GM11168 (cell line): ENCODE results near the gene BCL11A.

ENCODE experiments used
- in situ Hi-C: fragments of 300-500 bp; cut with MboI; formaldehyde crosslinking; loops from one replicate; pipeline ENCODE4 v1.12.0; 2022; ENCODE audit warnings: low sequenced_read_pairs; ENCODE audit not compliant: unreplicated experiment

Gene BCL11A

DNA sequence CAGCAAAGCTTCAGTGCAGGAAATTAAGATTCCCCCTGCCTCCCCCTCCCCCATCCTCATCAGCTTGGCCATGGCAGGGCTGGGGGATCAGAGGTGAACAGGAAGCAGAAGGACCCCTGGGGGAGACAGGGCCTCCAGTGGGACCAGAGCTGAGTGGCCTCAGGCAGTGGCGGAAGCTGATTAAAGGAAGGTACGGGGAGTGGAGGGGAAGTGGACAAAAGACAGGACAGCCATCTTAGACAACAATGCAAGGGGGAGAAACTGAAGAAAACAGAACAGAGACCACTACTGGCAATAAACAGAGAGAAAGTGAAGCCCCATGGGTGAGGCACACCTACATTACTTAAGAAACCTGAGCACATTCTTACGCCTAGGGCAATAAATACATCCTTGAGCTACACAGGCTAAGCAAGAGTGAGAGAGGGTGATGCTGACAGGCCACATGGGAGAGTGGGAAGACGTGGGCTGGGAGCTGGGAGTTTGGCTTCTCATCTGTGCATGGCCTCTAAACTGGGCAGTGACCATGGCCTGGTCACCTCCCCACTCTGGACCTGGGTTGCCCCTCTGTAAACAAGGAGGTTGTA, 59.6 kb downstream of the BCL11A start:
- in situ Hi-C loops: no loop called here

- in situ Hi-C loops: no loop called here
These were observed 60.9 kb downstream of the BCL11A start for GRCh38 chr2:60492548-60492947.

DNA sequence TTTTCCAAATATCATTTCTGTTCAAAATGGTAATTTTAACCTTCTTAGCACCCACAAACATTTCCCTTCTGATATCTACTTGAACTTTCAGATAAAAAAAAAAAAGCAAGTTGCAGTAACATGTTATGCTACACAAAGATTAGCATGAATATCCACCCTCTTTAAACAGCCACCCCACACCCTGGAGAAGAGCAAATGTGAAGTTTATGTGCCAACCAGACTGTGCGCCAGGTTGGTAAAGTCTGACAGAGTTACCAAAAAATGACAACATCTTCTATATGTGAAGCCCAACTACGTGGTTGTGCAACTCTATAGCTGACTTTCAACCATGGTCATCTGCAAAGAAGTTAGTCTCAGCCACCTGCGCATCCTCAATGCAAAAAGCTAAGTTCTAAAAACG, 62.6 kb downstream of the BCL11A start:
- in situ Hi-C loops: no loop called here

DNA sequence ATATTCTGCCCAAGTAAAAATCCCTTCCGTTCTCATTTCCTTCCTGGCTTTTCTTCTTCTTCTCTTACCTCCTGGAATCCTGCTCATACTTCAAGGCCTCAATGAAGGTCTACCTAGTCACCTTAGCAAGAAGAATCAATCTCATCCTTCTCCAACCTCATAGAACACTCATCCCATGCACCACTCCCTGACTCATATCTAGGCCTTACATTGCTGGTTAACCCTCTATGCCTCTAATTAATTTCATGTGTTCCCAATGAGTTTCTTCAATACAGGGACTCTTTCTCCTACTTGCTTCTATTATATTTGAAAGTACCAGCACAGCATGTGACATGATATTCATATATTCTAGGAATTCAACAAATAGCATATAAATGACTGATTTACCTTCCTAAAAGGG, 63.0 kb downstream of the BCL11A start:
- in situ Hi-C loops: no loop called here

GRCh38 chr2:60489289-60489688, 64.2 kb downstream of the BCL11A start:
- in situ Hi-C loops: no loop called here

DNA sequence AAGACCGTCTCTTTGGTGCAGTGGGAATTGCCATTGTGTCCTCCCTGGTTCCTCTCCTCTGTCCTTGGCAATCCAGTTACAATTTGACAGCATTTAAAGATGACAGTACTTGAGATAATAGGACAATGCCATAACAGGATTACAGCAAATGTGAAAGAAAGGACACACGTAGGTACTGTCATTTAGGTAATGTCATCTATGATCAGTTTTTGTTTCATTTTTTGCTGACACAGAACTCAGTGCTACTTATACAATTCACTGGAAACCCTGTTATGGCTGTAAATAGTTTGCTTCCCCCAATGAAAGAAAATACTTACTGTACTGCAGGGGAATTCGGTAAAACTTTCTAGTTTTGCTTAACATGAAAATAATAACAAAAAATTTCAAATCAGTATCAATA, 65.2 kb downstream of the BCL11A start:
- in situ Hi-C loops: no loop called here

GRCh38 chr2:60487174-60487573, 66.3 kb downstream of the BCL11A start:
- in situ Hi-C loops: no loop called here

GRCh38 chr2:60486551-60486950, 66.9 kb downstream of the BCL11A start:
- in situ Hi-C loops: no loop called here

DNA sequence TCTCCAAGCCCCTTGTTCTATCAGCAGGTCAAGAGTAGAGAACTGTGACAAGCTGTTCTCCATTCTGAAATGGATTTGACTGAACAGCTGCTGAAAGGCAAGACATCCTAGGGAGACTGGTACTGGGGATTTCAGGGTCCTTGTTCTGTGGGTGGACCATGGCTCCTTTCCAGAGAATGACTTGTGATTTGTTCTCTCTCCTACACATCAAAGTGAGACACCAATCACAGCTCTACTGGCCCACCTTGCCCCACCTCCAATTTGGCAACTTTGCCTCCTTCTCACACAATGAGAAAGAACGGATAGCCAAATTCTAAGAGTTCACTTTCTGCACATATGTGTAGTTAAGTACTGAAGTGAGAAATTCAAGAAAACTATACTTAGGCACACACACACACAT, 67.4 kb downstream of the BCL11A start:
- in situ Hi-C loops: no loop called here

GRCh38 chr2:60485550-60485949, 67.9 kb downstream of the BCL11A start:
- in situ Hi-C loops: no loop called here

DNA sequence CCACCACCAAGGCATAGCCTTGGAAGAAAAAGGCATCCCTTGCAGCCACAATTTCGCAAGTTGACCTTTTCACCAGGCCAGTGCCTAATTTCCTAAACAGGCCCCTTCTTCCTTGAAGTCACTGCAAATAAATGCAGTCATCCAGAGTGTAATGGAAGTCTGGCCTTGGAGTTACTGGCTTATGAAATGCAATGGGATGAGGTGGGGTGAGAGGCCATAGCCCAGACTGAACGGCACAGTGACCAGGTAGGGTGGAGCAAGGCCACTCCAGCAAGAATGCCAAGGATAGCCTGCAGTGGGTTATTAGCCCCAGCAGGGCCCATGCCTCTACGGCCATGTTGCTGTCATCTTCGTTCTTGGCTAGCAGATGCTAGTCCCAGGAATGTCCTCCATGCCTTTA, 68.4 kb downstream of the BCL11A start:
- in situ Hi-C loops: no loop called here

DNA sequence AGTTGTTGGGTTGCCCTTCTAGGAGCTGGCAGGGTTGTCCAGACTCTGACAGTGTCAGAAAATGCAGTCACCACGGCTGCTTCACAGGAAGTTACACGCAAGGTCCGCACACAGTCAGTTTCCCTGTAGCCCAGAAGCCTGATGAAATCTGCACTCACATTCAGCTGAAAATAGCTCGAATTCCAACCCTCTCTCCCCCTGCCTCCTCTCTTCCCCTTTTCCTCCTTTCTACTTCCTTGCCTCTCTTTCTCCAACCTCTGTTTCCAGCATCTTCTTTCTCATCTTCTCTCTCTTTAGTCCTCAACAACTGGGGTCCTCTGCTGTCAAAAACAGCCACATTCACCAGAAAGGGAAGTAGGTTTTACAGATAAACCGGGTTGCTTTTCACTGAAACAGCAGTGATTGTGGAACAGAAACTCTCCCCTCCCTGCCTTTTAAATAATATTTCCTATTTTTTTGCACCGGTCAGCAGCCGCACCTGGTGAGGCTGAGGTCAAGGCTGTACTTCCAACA, 69.3 kb downstream of the BCL11A start:
- in situ Hi-C loops: no loop called here

DNA sequence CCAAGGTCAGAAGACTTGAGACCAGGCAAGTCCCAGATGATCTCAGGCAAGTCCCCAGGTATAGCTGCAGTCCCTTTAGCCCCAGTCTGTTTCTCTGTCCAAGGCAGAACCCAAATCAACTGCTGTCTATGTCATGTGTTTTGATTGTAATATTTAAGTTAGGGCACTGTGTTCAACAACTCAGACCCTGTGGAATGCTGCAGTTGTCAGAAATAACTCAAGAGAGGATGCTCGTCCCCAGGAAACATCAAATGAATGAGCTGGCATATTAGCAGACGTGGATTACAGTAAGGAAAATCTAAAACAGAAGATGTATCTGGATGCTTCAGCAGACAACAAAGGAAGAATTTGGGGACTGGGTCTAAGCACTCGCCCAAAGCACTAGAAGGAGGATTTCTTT, 70.1 kb downstream of the BCL11A start:
- in situ Hi-C loops: no loop called here

DNA sequence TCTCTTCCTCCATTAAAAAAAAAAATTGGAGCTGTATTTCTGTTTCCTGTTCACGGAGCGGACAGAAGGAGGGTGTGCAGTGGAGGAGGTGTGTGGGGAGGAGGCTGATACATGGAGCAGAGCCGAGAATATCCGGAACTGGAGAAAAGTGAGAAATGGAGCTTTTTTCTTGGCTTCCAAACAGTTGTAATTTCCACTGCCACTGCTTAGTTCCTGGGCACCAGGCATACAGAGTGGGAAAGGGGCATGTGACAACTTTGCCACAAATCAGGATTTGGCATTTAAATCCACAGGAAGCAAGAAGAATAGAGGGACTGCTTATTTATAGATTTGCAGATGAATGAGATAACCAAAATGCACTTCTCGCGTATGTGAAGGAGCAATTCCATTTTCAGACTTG, 71.2 kb downstream of the BCL11A start:
- in situ Hi-C loops: no loop called here

GRCh38 chr2:60481257-60481656, 72.2 kb downstream of the BCL11A start:
- in situ Hi-C loops: no loop called here

DNA sequence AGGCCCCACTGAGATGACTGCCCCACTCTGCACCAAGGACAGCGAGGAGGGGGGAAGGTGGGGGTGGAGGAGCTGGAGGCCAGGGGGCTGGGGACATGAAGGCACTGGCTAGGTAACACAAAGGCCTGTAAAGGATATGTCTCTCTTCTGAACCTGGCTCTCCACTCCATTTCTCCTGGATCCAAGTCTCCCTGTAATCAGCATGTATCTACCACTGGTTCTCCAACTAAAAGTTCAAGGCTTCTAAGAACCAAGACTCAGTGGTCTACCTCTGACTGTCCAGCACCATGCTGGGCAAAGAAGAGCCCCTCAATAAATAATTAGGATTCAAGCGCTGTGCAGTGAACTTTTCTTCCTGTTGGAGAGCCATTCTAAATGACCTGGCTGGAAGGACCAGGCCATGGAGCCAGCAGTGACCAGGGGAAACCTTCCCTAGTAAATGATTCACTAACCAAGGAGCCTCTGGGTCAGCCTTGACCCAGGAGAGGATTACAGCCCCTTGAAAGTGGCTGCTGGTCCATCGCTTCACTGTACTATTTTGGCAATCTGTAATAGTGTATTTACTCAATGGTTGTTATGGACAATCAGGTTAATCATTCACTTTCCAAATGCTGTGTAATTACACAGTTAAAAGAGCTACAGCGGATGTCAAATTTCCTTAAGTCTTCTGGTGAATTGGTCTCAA, 73.2 kb downstream of the BCL11A start:
- in situ Hi-C loops: no loop called here

- in situ Hi-C loops: no loop called here
These were observed 74.0 kb downstream of the BCL11A start for GRCh38 chr2:60479226-60480088.

GRCh38 chr2:60478660-60479059, 74.8 kb downstream of the BCL11A start:
- in situ Hi-C loops: no loop called here

- in situ Hi-C loops: no loop called here
These were observed 77.1 kb downstream of the BCL11A start for GRCh38 chr2:60476206-60476954.

DNA sequence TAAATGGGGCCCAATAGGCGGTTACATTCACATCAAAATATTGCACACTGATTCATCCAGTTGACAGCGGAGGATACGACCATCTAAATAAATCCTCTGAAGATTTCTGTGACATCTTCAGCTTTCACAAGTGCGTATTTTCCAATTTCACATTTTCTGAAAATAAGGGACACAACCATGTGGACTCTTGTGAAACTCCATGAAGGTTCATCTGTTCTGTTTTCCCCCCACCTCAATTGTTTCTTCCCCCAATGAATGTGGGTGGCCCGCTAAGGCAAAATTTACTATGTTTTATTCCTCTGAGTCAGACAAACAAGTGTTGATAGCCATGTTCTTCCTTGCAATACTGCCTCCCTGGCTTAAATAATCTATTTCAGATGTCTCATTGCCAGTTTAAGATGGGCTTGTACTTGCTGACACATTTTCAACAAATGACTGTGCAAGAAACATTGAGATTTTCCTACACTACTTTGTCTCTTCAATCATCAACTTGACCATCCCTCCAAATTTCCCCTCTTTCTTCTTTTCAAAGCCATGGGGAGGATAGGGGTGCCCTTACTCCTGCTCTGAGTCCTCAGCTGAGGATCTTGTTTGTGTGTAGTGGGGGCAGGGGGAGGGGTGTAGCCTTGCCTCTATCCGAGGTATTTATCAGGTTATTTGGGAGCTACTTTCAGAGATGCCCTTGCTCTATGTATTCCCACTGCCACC, 78.2 kb downstream of the BCL11A start:
- in situ Hi-C loops: no loop called here
